Measurements from ENCODE around the gene BRIP1.
"Not testable (repeated sequence)": the region's sequence is repeated elsewhere in the genome, so short reads cannot be mapped to it uniquely, and the experiment has no call there.

The BRIP1 gene

GRCh38 chr17:61803216-61803615 lies 60.1 kb downstream of the BRIP1 start:
- DNase-seq (ENCODE audit: low read depth, low spot score): no peak

DNA sequence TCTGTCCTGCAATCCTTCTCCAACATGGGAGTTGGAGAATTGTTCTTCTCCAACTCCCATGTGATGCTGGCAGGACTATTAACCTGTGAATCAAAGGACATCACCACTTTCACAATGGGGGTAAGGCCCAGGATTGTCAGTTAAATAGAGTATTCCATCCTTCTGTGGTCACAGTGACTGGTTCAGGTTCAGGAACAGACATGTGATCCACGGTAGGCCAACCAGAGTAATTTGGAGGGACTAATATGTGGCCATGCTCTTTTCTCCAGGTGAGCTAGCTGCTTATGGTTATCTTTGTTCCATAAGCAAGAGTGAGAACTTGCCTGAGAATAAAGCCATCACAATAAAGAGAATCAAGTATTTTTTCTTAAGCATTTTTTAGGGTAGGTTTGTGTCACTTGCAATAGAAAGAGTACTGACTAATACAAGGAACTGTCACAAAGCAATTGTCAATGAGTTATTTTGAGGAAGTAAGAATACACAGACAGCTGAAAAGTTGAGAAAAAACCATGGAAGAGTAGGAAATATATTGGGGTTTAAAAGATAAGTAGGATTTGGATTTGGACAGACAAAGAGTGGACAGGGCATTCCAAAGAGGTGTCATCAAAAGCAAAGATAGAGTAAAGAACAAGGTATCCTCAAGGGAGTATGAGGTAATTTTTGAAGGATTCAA lies 63.4 kb downstream of the BRIP1 start:
- no peak for DNase-seq (ENCODE audit: low read depth, low spot score)

DNA sequence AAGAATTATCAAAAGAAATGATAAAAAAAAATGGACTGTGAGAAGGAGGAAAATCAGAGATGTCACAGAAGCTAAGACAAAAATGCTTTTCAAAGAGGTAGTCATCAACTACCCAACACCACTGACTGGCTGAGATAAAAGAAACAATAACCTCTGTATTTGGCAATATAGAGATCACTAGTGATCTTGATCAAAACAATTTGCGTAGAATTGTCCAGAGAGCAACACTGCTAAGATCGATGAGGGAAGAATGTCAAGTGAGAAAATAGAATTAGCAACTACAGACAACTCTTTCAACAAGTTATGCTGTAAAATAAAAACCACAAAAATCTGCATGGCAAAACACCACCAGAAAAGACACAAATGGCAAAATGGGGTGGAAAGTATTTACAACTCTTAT lies 66.0 kb downstream of the BRIP1 start:
- no peak for DNase-seq (ENCODE audit: low read depth, low spot score)

- no peak for DNase-seq (ENCODE audit: low read depth, low spot score)
Measured at GRCh38 chr17:61795546-61795945, 67.8 kb downstream of the BRIP1 start.

DNA sequence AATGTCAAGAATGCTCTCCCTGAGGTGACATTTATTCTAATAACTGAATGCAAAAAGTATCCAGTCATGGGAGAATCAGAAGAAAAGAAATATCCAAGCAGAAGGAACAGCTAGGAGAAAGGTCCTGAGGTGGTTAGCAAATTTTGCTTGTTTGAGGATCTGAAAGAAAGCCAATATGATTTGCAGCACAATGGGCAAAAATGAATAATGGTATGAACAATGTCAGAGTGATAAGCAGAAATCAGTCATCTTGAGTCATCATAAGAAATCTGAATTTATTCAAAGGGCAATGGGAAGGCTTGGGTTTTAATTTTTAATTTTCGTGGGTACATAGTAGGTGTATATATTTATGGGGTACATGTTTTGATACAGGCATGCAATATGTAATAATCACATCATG lies 68.5 kb downstream of the BRIP1 start:
- DNase-seq (ENCODE audit: low read depth, low spot score): no peak

DNA sequence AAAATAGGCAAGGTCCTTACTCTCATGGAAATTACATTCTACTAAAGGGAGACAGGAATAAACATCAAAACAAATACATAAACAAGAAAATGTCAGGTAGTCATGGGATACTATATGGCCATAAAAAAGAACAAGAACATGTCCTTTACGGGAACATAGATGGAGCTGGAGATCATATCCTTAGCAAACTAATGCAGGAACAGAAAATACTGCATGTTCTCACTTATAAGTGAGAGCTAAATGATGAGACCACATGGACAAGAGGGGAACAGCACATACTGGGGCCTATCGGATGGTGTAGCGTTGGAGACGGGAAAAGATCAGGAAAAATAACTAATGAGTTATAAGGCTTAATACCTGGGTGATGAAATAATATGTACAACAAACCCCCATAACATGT lies 69.1 kb downstream of the BRIP1 start:
- no peak for DNase-seq (ENCODE audit: low read depth, low spot score)

- DNase-seq (ENCODE audit: low read depth, low spot score): no peak
Measured at GRCh38 chr17:61793565-61793964, 69.8 kb downstream of the BRIP1 start.

DNA sequence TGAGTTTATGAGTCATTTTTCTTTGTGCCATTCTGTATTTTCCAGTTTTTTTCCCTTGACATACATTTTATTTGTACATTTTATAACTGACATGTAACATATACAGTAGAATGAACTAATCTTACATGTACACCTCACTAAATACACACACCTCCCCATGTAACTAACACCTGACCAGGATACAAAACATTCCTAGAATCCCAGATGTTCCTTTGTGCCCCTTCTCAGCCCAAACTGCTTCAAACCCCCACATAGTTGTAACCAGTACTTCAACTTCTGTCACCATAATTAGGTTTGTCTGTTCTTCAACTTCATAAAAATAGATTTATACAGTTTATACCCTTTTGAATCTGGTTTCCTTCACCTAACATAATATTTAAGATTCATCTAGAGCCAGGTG lies 73.5 kb downstream of the BRIP1 start:
- no peak for DNase-seq (ENCODE audit: low read depth, low spot score)

DNA sequence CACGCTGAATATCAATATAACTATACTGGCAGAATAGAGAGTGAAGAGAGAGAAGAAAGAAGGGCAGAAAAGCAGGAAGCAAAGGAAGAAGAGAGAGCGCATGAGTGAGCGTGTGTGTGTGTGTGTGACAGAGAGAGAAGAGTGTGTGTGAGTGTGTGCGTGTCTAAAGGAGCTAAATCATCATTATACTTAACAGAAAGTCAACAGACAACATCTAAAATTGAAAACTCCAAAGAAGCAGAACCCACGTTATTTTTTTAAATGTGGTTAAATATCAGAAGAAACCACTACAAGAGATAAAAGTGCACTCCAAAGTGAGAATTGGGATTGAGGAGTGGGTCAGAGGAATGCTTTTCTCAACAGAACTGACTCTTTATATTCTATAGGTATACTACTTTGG lies 77.2 kb downstream of the BRIP1 start:
- DNase-seq (ENCODE audit: low read depth, low spot score): no peak

DNA sequence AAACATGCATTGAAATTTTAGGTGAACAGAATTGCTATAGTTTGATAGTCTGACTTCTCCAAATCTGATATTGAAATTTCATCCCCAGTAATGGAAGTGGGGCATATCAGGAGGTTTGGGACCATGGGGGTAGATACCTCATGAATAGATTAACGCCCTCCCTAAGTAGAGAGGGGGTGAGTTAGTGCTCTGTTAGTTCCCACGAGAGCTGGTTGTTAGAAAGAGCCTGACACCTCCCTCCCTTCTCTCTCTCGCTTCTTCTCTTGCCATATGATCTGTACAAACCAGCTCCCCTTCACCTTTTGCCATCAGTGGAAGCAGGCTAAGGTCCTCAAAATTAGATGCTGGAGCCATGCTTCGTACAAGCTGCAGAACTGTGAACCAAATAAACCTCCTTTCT lies 78.8 kb downstream of the BRIP1 start:
- no peak for DNase-seq (ENCODE audit: low read depth, low spot score)

DNA sequence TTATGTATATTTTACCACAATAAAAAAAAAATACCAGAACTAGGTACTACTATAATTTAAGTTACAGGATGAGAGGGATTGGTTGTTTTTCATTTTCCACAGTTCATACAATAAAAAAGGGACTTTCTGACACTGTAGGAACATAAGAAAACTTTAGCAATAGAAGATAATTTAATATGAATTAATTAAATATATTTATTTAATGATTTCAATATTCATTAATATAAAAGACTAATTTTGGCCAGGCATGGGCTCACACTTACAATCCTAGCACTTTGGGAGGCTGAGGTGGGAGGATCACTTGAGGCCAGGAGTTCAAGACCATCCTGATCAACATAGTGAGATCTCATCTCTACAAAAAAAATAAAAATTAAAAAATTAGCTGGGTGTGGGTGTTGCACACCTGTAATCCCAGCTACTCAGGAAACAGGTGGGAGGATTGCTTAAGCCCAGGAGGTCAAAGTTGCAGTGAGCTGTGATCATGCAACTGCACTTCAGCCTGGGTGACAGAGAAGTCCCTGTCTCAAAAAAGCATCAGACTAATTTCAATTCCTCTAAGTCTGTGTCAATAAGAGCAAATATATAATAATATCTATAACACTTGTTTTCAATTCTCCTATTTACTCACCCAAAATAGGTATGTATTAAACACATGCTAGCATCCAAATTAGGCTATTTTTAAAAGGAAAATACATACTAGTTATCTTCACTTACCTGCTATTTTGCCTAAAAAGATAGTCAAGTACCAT lies 79.6 kb downstream of the BRIP1 start:
- no peak for DNase-seq (ENCODE audit: low read depth, low spot score)

- DNase-seq (ENCODE audit: low read depth, low spot score): no peak
Measured at GRCh38 chr17:61783120-61783519, 80.2 kb downstream of the BRIP1 start.

- no peak for DNase-seq (ENCODE audit: low read depth, low spot score)
Measured at GRCh38 chr17:61782683-61783082, 80.6 kb downstream of the BRIP1 start.

DNA sequence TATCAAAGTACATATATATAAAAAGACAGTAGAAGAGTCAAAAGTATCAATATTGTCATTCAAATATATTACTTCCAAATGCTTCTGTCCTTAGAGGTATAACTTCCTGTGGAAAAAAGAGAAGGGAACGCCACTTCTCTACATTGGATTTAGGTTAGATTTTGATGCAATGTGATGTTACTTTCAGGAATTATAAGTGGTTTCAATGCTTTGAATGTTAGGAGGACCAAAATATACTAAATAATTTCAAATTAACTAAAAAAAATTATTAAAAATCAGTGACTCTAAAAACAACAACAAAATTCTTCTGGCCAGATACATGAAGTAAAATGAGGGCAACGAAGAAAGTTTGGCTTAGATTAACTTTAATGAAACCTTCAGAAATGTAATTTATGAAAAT lies 88.0 kb downstream of the BRIP1 start:
- no peak for DNase-seq (ENCODE audit: low read depth, low spot score)

- no peak for DNase-seq (ENCODE audit: low read depth, low spot score)
Measured at GRCh38 chr17:61774724-61775123, 88.6 kb downstream of the BRIP1 start.

DNA sequence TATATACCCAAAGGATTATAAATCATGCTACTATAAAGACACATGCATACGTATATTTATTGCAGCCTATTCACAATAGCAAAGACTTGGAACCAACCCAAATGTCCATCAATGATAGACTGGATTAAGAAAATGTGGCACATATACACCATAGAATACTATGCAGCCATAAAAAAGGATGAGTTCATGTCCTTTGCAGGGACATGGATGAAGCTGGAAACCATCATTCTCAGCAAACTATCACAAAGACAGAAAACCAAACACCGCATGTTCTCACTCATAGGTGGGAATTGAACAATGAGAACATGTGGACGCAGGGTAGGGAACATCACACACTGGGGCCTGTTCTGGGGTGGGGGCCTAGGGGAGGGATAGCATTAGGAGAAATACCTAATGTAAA lies 89.2 kb downstream of the BRIP1 start:
- not testable (repeated sequence) for DNase-seq (ENCODE audit: low read depth, low spot score)

GRCh38 chr17:61770752-61771533 lies 92.4 kb downstream of the BRIP1 start:
- no peak for DNase-seq (ENCODE audit: low read depth, low spot score)

DNA sequence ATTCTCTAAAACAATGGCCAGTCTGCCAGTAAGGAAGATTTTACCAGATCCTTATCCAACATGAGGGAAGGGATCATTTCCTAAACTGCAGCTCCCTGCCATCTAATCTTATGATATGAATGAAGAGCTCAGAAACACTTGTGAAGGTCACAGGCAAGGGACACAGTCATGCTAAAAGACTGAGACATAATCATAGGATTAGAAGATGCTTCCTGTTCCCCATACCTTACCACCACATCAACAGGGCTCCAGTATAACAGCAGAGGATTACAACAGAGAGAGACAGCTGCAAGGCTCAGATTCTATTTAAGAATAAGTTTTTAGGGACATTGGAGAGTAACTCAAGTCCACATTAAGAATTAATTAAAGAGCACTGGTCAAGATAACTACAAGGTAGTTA lies 93.3 kb downstream of the BRIP1 start:
- no peak for DNase-seq (ENCODE audit: low read depth, low spot score)

GRCh38 chr17:61768405-61768804 lies 94.9 kb downstream of the BRIP1 start:
- no peak for DNase-seq (ENCODE audit: low read depth, low spot score)

DNA sequence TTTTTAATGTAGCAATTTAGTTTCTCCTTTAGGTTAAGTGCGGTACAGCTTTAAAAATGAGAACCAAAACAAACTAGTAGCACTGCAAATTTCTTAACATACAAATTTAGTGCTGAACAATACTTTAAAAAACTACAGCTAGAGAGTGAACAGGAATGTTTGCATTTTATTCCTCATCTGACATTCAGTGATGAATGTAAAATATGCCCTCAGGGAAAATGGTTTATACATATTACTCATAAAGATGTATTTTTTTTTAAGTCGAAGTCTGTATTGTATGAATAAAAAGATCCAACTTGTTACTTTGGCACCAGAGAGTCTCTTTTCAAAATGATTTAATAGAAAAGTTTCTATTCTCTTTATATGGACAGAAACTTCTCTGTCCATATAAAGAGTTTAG lies 96.8 kb downstream of the BRIP1 start:
- DNase-seq (ENCODE audit: low read depth, low spot score): no peak

DNA sequence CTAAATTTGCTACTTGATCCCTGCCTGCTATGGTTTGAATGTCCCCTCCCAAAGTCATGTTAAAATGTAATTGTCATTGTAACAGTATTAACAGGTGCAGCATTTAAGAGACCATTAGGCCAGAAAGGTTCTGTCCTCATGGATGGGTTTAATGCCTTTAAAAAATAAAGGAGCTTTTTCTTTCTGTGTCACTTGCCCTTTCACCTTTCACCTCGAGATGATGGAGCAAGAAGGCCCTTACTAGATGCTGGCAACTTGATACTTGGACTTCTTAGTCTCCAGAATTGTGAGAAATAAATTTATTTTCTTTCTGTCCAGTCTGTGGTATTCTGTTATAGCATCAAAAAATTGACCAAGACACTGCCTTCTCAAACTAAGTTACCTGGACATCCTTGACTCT lies 98.5 kb downstream of the BRIP1 start:
- no peak for DNase-seq (ENCODE audit: low read depth, low spot score)

DNA sequence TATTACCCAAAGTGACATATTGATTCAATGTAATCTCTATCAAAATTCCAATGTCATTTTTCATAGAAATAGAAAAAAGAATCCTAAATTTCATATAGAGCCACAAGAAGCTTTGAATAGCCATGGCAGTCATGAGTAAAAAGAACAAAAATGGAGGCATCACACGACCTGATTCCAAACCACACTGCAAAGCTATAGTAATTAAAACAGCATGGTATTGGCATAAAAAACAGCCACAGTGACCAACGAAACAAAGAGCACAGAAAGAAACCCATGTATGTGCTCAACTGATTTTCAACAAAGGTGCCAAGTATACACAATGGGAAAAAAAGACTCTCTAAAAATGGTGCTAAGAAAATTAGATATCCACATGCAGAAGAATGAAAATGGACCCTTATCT lies 101.5 kb downstream of the BRIP1 start:
- DNase-seq (ENCODE audit: low read depth, low spot score): no peak

DNA sequence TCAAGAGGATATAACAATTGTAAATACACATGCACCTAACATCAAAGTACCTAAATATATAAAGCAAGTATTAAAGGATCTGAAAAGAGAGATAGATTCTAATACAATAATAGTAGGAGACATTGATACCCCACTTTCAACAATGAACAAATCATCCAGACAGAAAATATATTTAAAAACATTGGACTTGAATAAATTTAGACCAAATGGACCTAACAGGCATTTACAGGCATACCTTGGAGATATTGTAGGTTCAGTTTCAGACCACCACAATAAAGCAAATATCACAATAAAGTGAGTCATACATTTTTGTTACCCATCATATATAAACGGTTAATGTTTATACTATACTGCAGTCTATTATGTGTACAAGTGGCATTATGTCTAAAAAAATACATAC lies 104.0 kb downstream of the BRIP1 start:
- DNase-seq (ENCODE audit: low read depth, low spot score): no peak

Data from smooth muscle cell of the brain vasculature (primary cell).